ENCODE results near the gene ZNF701. TPM values are rescaled to one million over a fixed set of nuclear protein-coding genes. Genes with fewer than 3 reads are reported as not detected.

ZNF701 gene
- total RNA-seq, 1 experiment from 2014 or later: 24.4 TPM

DNA sequence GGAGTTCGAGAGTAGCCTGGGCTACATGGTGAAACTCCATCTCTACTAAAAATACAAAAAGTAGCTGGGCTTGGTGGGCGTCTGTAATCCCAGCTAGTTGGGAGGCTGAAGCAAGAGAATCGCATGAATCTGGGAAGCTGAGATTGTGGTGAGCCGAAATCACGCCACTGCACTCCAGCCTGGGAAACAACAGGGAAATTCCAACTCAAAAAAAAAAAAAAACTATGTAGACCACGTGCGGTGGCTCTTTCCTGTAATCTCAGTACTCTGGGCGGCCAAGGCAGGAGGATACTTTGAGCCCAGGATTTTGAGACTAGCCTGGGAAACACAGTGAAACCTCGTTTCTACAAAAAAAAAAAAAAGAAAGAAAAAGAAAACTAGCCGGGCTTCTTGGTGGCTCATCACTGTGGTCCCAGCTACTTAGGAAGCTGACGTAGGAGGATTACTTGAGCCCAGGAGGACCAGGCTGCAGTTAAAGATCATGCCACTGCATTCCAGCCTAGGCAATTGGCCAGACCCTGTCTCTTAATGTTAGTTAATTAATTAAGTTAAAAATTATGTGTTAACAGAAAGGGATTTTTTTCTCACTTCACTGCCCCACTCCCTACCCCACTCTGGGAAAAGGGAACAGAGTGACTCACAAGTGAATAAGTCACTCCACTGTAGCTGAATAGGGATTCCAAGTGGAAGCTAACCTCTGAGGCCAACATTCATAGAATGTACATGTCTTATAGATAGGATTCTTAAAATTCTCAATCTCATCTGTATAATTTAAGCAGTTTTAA is 65.9 kb downstream of the ZNF701 start:
- H2BK5ac ChIP-seq (ENCODE audit: insufficient read length, low read length): no peak overlapping the region
- H2AFZ ChIP-seq (ENCODE audit: low read length): no peak overlapping the region
- H3K4me1 Mint-ChIP-seq: peaks cover 15 to 17% of the 10 kb centered on the region in 2 experiments
- no peak overlapping the region for H4K5ac ChIP-seq (ENCODE audit: insufficient read length, low read depth, low read length)
- H3K9ac ChIP-seq (ENCODE audit: extremely low read depth, insufficient read length, low read length): no peak overlapping the region
- H3K4me3 Mint-ChIP-seq: peak overlapping the region in 1 of 2 experiments; percentile 93; a peak in 1 of 5 replicates
- H4K91ac ChIP-seq (ENCODE audit: insufficient read length, low read depth, low read length): no peak overlapping the region
- H3K27ac Mint-ChIP-seq: no peak overlapping the region
- H3K18ac ChIP-seq (ENCODE audit: insufficient read length, low read depth, low read length): no peak overlapping the region
- no peak overlapping the region for H2BK15ac ChIP-seq (ENCODE audit: low read depth, low read length)
- H3K9me3 ChIP-seq (ENCODE audit: control insufficient read depth, low read depth, low read length): no peaks in the 10 kb centered on the region
- H4K20me1 ChIP-seq (ENCODE audit: control insufficient read depth, insufficient read depth, insufficient read length): no peaks in the 10 kb centered on the region
- no peaks in the 10 kb centered on the region for H3K4me1 ChIP-seq (ENCODE audit: insufficient read depth, low read length)
- TF ChIP-seq CTCF (conservative IDR thresholded peaks at IDR 0.05): no peak
- H4K8ac ChIP-seq (replicated peaks; ENCODE audit: insufficient read length, low read depth, low read length): no peak overlapping the region
- H2BK20ac ChIP-seq (ENCODE audit: low read depth, low read length, poor library complexity, severe bottlenecking): no peak overlapping the region
- WGBS (ENCODE audit: extremely low coverage, insufficient read length, low lambda C conversion rate): no CpG with 5 or more reads among the region's 11 CpGs
- H3K27me3 Mint-ChIP-seq (ENCODE audit: low read depth): peaks cover 18% of the 10 kb centered on the region
- no peak overlapping the region for H3K14ac ChIP-seq (ENCODE audit: insufficient read depth, low read length)
- H2AK5ac ChIP-seq (ENCODE audit: insufficient read length, low read length): no peak overlapping the region
- peaks cover 0 to 2% of the 10 kb centered on the region in 2 experiments; a peak in 2 of 5 replicates for H3K9me3 Mint-ChIP-seq
- peaks cover 6 to 14% (median 12%) of the 10 kb centered on the region in 3 experiments for H3K36me3 Mint-ChIP-seq (ENCODE audit: insufficient read depth in 1 of 3, low read depth in 3 of 3)
- no peaks in the 10 kb centered on the region for H3K79me2 ChIP-seq (ENCODE audit: insufficient read depth, low read length)
- no peaks in the 10 kb centered on the region for H3K79me1 ChIP-seq (ENCODE audit: insufficient read depth, low read depth, low read length, poor library complexity, severe bottlenecking)
- no peak for DNase-seq
- no peak overlapping the region for H3K27ac ChIP-seq (ENCODE audit: insufficient read length, low read depth, low read length)
- no peak overlapping the region for H3K23ac ChIP-seq (ENCODE audit: insufficient read length, low read depth, low read length)
- no peak overlapping the region for H2BK12ac ChIP-seq (ENCODE audit: insufficient read length, low read depth, low read length)
- peaks cover 11% of the 10 kb centered on the region for H3K23me2 ChIP-seq (ENCODE audit: insufficient read length, low read depth, low read length, poor library complexity, severe bottlenecking)
- H2BK120ac ChIP-seq (ENCODE audit: low read depth, low read length, poor library complexity, severe bottlenecking): no peak overlapping the region
- no peaks in the 10 kb centered on the region for H3K27me3 ChIP-seq (ENCODE audit: insufficient read depth, low read length)
- no peak overlapping the region for H3K4ac ChIP-seq (ENCODE audit: low read depth, low read length)
- no peak overlapping the region for H3K56ac ChIP-seq (ENCODE audit: insufficient read length, low read depth, low read length)
- no peak overlapping the region for H3K4me2 ChIP-seq (ENCODE audit: insufficient read depth, insufficient read length, low read length)
- no peak overlapping the region for H3T11ph ChIP-seq (ENCODE audit: low read length)

Other genes starting within 250 kb of the ZNF701 start
- 5.9 and 6.4 TPM in 2 replicates for gene ZNF610, start 234.0 kb upstream of the ZNF701 start, total RNA-seq (2021)
- gene ZNF880, start 200.4 kb upstream of the ZNF701 start, total RNA-seq (2021): 1.9 and 2.3 TPM in 2 replicates
- gene ZNF528, start 172.4 kb upstream of the ZNF701 start, total RNA-seq (2021): 0.81 TPM in 2 replicates
- gene ZNF534, start 141.1 kb upstream of the ZNF701 start, total RNA-seq (2021): not detected in 2 replicates
- gene ZNF578, start 116.7 kb upstream of the ZNF701 start, total RNA-seq (2021): 5.1 and 5.3 TPM in 2 replicates
- 33.7 and 35.7 TPM in 2 replicates for gene ZNF808, start 42.6 kb upstream of the ZNF701 start, total RNA-seq (2021)
- 28.7 and 31.6 TPM in 2 replicates for gene ZNF83, start 68.1 kb downstream of the ZNF701 start, total RNA-seq (2021)
- gene ZNF611, start 164.8 kb downstream of the ZNF701 start, total RNA-seq (2021): 25.1 and 25.6 TPM in 2 replicates
- gene ZNF600, start 216.5 kb downstream of the ZNF701 start, total RNA-seq (2021): 8.0 and 9.3 TPM in 2 replicates